Esophagus (tissue), 2 donors: Measurements from ENCODE around the gene ZDHHC12. TPM values are rescaled to one million over a fixed set of nuclear protein-coding genes. Genes with fewer than 3 reads are reported as not detected.
A peak's percentile ranks its signal among the peaks of the same experiment; 100 is the strongest.
"Not testable (repeated sequence)": the region's sequence is repeated elsewhere in the genome, so short reads cannot be mapped to it uniquely, and the experiment has no call there.

Source experiments
- H3K27ac ChIP-seq, 2 donors: one replicate each; pipeline ENCODE4 v1.5.1; 2013; ENCODE audit warnings: low read depth in 2 of 2, mild to moderate bottlenecking in 2 of 2, inconsistent platforms in 1 of 2, low read length in 1 of 2, moderate library complexity in 1 of 2
- H3K27me3 ChIP-seq, 2 donors: one replicate each; pipeline ENCODE4 v1.6.1; 2013; ENCODE audit warnings: low read length in 2 of 2, control low read depth in 1 of 2, mild to moderate bottlenecking in 1 of 2; ENCODE audit not compliant: insufficient read depth in 2 of 2, control insufficient read depth in 1 of 2
- H3K36me3 ChIP-seq, 2 donors: one replicate each; pipeline ENCODE4 v1.6.1; 2013; ENCODE audit warnings: low read length in 1 of 2; ENCODE audit not compliant: control insufficient read depth in 2 of 2, insufficient read depth in 2 of 2
- H3K4me1 ChIP-seq, 2 donors: one replicate each; pipeline ENCODE4 v1.6.1; 2013; ENCODE audit warnings: low read length in 1 of 2; ENCODE audit not compliant: control insufficient read depth in 2 of 2, insufficient read depth in 2 of 2
- H3K4me3 ChIP-seq, 2 donors: one replicate each; pipeline ENCODE4 v1.5.1; 2013; ENCODE audit warnings: low read length in 2 of 2, mild to moderate bottlenecking in 2 of 2, low read depth in 1 of 2, moderate library complexity in 1 of 2
- H3K9me3 ChIP-seq, 2 donors: one replicate each; pipeline ENCODE4 v1.6.1; 2013; ENCODE audit warnings: mild to moderate bottlenecking in 2 of 2, low read depth in 1 of 2, low read length in 1 of 2, moderate library complexity in 1 of 2; ENCODE audit not compliant: control insufficient read depth in 2 of 2, insufficient read depth in 1 of 2
- WGBS, 2 donors: extraction: QIAGEN DNeasy Blood & Tissue Kit; methylation state at CpG; one replicate each; pipeline ENCODE4 v1.1.7; 2013; 5-methylcytosine and 5-hydroxymethylcytosine counted together
- polyA plus RNA-seq, 2 donors: library from polyadenylated mRNA; stranded (reverse); fragments of 200-250 nt; gene quantifications; one replicate each; pipeline ENCODE4 v1.2.3, GENCODE V29; 2013
- donor health status: healthy with polysubstance abuse.
- donor health status: Bipolar disorder and iron deficiency.

ZDHHC12 gene
- polyA plus RNA-seq, 2 donors = 73.2 to 76.0 TPM

- WGBS, 2 donors = 86 to 92% methylated on average over 5 of the region's 5 CpGs
- peak overlapping the region; percentile 8 to 37 for H3K27ac ChIP-seq
Observed at GRCh38 chr9:128704356-128704670, 19.6 kb downstream of the ZDHHC12 start.

GRCh38 chr9:128703616-128704355 lies 20.1 kb downstream of the ZDHHC12 start:
- Histone ChIP-seq H3K9me3 (no peaks in the 10 kb centered on the region), H3K36me3 (no peaks in the 10 kb centered on the region), H3K27me3 (no peaks in the 10 kb centered on the region), H3K4me1 (peaks cover 0 to 2% of the 10 kb centered on the region in 2 donors), H3K4me3 (peak overlapping the region; percentile 1 to 69), H3K27ac (peak overlapping the region; percentile 50 to 66)
- WGBS, 2 donors = 77% methylated on average over 31 of the region's 31 CpGs

More at GRCh38 chr9:128704356-128704670, 19.6 kb downstream of the ZDHHC12 start:
- H3K4me3 ChIP-seq = no peak overlapping the region
- no peaks in the 10 kb centered on the region for H3K27me3 ChIP-seq
- peaks cover 0 to 2% of the 10 kb centered on the region in 2 donors for H3K4me1 ChIP-seq
- no peaks in the 10 kb centered on the region for H3K9me3 ChIP-seq
- no peaks in the 10 kb centered on the region for H3K36me3 ChIP-seq

- peak overlapping the region; percentile 68 to 69 for H3K4me3 ChIP-seq
- H3K9me3 ChIP-seq = no peaks in the 10 kb centered on the region
- peaks cover 0 to 2% of the 10 kb centered on the region in 2 donors for H3K4me1 ChIP-seq
- no peaks in the 10 kb centered on the region for H3K36me3 ChIP-seq
- no peaks in the 10 kb centered on the region for H3K27me3 ChIP-seq
- peak overlapping the region; percentile 50 to 66 for H3K27ac ChIP-seq
- 6% methylated on average over 42 to 55 of the region's 55 CpGs for WGBS, 2 donors
Observed at GRCh38 chr9:128702949-128703615, 20.8 kb downstream of the ZDHHC12 start.

GRCh38 chr9:128702445-128702948 lies 21.4 kb downstream of the ZDHHC12 start, which contains the start of gene PKN3:
PKN3 (plus strand) TSS chr9:128702503; CDS start chr9:128702916, 413 bp downstream.
- peaks cover 0 to 2% of the 10 kb centered on the region in 2 donors for H3K4me1 ChIP-seq
- no peaks in the 10 kb centered on the region for H3K27me3 ChIP-seq
- H3K4me3 ChIP-seq = peak within 1 kb of the TSS; percentile 68 to 69
- WGBS, 2 donors = 0 to 1% methylated on average over 47 to 65 of the region's 65 CpGs
- no peaks in the 10 kb centered on the region for H3K36me3 ChIP-seq
- peak within 1 kb of the TSS; percentile 50 to 66 for H3K27ac ChIP-seq
- H3K9me3 ChIP-seq = no peaks in the 10 kb centered on the region

GRCh38 chr9:128701227-128701854 lies 22.6 kb downstream of the ZDHHC12 start:
- H3K27me3 ChIP-seq = no peaks in the 10 kb centered on the region
- no peak overlapping the region for H3K27ac ChIP-seq
- 65 to 69% methylated on average over 10 of the region's 10 CpGs for WGBS, 2 donors
- no peaks in the 10 kb centered on the region for H3K9me3 ChIP-seq
- no peaks in the 10 kb centered on the region for H3K36me3 ChIP-seq
- H3K4me3 ChIP-seq = no peak overlapping the region
- no peaks in the 10 kb centered on the region for H3K4me1 ChIP-seq

- not testable (repeated sequence) for H3K27ac ChIP-seq, H3K27me3 ChIP-seq, H3K4me3 ChIP-seq, H3K4me1 ChIP-seq, H3K9me3 ChIP-seq, H3K36me3 ChIP-seq
- 90 to 94% methylated on average over 28 to 30 of the region's 30 CpGs for WGBS, 2 donors
Observed at GRCh38 chr9:128699096-128699795, 24.7 kb downstream of the ZDHHC12 start.

- Histone ChIP-seq H3K4me3 (no peak overlapping the region), H3K4me1 (no peaks in the 10 kb centered on the region), H3K36me3 (peaks cover 3 to 4% of the 10 kb centered on the region in 2 donors), H3K9me3 (no peaks in the 10 kb centered on the region), H3K27ac (no peak overlapping the region), H3K27me3 (no peaks in the 10 kb centered on the region)
- 72 to 76% methylated on average over 8 of the region's 8 CpGs for WGBS, 2 donors
Observed at GRCh38 chr9:128696923-128697707, 26.8 kb downstream of the ZDHHC12 start.

- WGBS, 2 donors = 65% methylated on average over 6 of the region's 6 CpGs
- H3K36me3 ChIP-seq = peaks cover 5 to 7% of the 10 kb centered on the region in 2 donors
- no peak overlapping the region for H3K27ac ChIP-seq
Observed at GRCh38 chr9:128694344-128694743, 29.6 kb downstream of the ZDHHC12 start.

More at GRCh38 chr9:128694344-128694743, 29.6 kb downstream of the ZDHHC12 start:
- H3K27me3 ChIP-seq = no peaks in the 10 kb centered on the region
- H3K4me1 ChIP-seq = no peaks in the 10 kb centered on the region
- H3K4me3 ChIP-seq = no peak overlapping the region
- H3K9me3 ChIP-seq = no peaks in the 10 kb centered on the region
